Measurements from ENCODE around the gene MMP24.
A peak's percentile ranks its signal among the peaks of the same experiment; 100 is the strongest.

Gene MMP24

GRCh38 chr20:35325401-35325800 lies 98.9 kb downstream of the MMP24 start:
- Histone ChIP-seq H2AFZ (ENCODE audit: low read length) (no peak overlapping the region), H4K20me1 (ENCODE audit: insufficient read depth, low read length) (no peaks in the 10 kb centered on the region), H3F3A (ENCODE audit: insufficient read depth, low read length) (no peaks in the 10 kb centered on the region), H3K36me3 (ENCODE audit: insufficient read depth, low read length) (peaks cover 5% of the 10 kb centered on the region; the same call in 1 of the 2 replicates), H3K27me3 (ENCODE audit: insufficient read depth, low read length) (no peaks in the 10 kb centered on the region), H3K4me2 (ENCODE audit: low read length) (no peak overlapping the region), H3K9ac (ENCODE audit: low read length) (no peak overlapping the region), H3K79me2 (ENCODE audit: insufficient read depth, low read length) (no peaks in the 10 kb centered on the region), H3K27ac (ENCODE audit: low read depth, low read length, poor library complexity, severe bottlenecking) (no peak overlapping the region), H3K9me3 (ENCODE audit: low read length) (no peaks in the 10 kb centered on the region), H3K9me2 (ENCODE audit: low read depth, low read length) (no peaks in the 10 kb centered on the region), H3K4me1 (ENCODE audit: insufficient read depth, low read length, severe bottlenecking) (peaks cover 38% of the 10 kb centered on the region), H3K4me3 (ENCODE audit: low read depth, low read length, poor library complexity, severe bottlenecking) (no peak overlapping the region)
- TF ChIP-seq EZH2 (IDR thresholded peaks at IDR 0.05; ENCODE audit: borderline replicate concordance, low read length) (no peak), CTCF (IDR thresholded peaks at IDR 0.05; ENCODE audit: low read length) (no peak)

GRCh38 chr20:35326021-35326739 lies 99.7 kb downstream of the MMP24 start:
- Histone ChIP-seq H3K4me1 (ENCODE audit: insufficient read depth, low read length, severe bottlenecking) (peaks cover 38% of the 10 kb centered on the region), H3F3A (ENCODE audit: insufficient read depth, low read length) (no peaks in the 10 kb centered on the region), H3K36me3 (ENCODE audit: insufficient read depth, low read length) (peaks cover 5% of the 10 kb centered on the region; the same call in 1 of the 2 replicates), H3K9me2 (ENCODE audit: low read depth, low read length) (no peaks in the 10 kb centered on the region), H3K4me2 (ENCODE audit: low read length) (no peak overlapping the region), H4K20me1 (ENCODE audit: insufficient read depth, low read length) (no peaks in the 10 kb centered on the region), H3K27ac (ENCODE audit: low read depth, low read length, poor library complexity, severe bottlenecking) (peak overlapping the region; percentile 34), H3K4me3 (ENCODE audit: low read depth, low read length, poor library complexity, severe bottlenecking) (no peak overlapping the region), H3K9ac (ENCODE audit: low read length) (no peak overlapping the region), H3K79me2 (ENCODE audit: insufficient read depth, low read length) (no peaks in the 10 kb centered on the region), H3K9me3 (ENCODE audit: low read length) (no peaks in the 10 kb centered on the region), H3K27me3 (ENCODE audit: insufficient read depth, low read length) (no peaks in the 10 kb centered on the region), H2AFZ (ENCODE audit: low read length) (no peak overlapping the region)
- no peak for TF ChIP-seq CTCF (IDR thresholded peaks at IDR 0.05; ENCODE audit: low read length)

All from OCI-LY1 (cell line).